Mesendoderm (in vitro differentiated cells): Measurements from ENCODE around the gene TLR7. TPM values are rescaled to one million over a fixed set of nuclear protein-coding genes. Genes with fewer than 3 reads are reported as not detected.

ENCODE experiments used
- DNase-seq: peaks from one replicate; pipeline ENCODE4 v3.0.0; 2013
- H2AK5ac ChIP-seq: 2 replicates; pipeline ENCODE4 v1.6.1; 2013; ENCODE audit warnings: low read length, inconsistent platforms
- H2BK120ac ChIP-seq: 2 replicates; pipeline ENCODE4 v1.6.1; 2013; ENCODE audit warnings: low read depth, mild to moderate bottlenecking, low read length, moderate library complexity, mixed read lengths
- H2BK15ac ChIP-seq: replicated peaks from 2 replicates; pipeline ENCODE4 v1.6.1; 2013; ENCODE audit warnings: low read depth, mild to moderate bottlenecking, moderate library complexity
- H2BK5ac ChIP-seq: 2 replicates; pipeline ENCODE4 v1.6.1; 2013; ENCODE audit warnings: low read length, inconsistent platforms
- H3K18ac ChIP-seq: 2 replicates; pipeline ENCODE4 v1.6.1; 2013; ENCODE audit warnings: mild to moderate bottlenecking, low read length, mixed read lengths
- H3K23ac ChIP-seq: one replicate; pipeline ENCODE4 v1.6.1; 2013; ENCODE audit warnings: low read length
- H3K27ac ChIP-seq: 2 replicates; pipeline ENCODE4 v1.5.1; 2013; ENCODE audit warnings: low read depth, mild to moderate bottlenecking, inconsistent platforms, low read length, moderate library complexity
- H3K27me3 ChIP-seq: 2 replicates; pipeline ENCODE4 v1.6.1; 2013; ENCODE audit warnings: low read length, control low read depth, mild to moderate bottlenecking, inconsistent platforms; ENCODE audit not compliant: insufficient read depth, poor library complexity
- H3K36me3 ChIP-seq: 2 replicates; pipeline ENCODE4 v1.6.1; 2013; ENCODE audit warnings: low read length, inconsistent platforms; ENCODE audit not compliant: control insufficient read depth, insufficient read depth
- H3K4ac ChIP-seq: one replicate; pipeline ENCODE4 v1.6.1; 2013; ENCODE audit warnings: low read depth, mild to moderate bottlenecking, low read length, moderate library complexity
- H3K4me1 ChIP-seq: 2 replicates; pipeline ENCODE4 v1.6.1; 2013; ENCODE audit warnings: low read depth, low read length, inconsistent platforms; ENCODE audit not compliant: control insufficient read depth
- H3K4me2 ChIP-seq: 2 replicates; pipeline ENCODE4 v1.6.1; 2013; ENCODE audit warnings: low read length
- H3K4me3 ChIP-seq: 2 replicates; pipeline ENCODE4 v1.5.1; 2013; ENCODE audit warnings: mild to moderate bottlenecking, low read length
- H3K56ac ChIP-seq: one replicate; pipeline ENCODE4 v1.6.1; 2013; ENCODE audit warnings: low read length
- H3K79me1 ChIP-seq: 2 replicates; pipeline ENCODE4 v1.6.1; 2013; ENCODE audit warnings: low read length, inconsistent platforms
- H3K79me2 ChIP-seq: 2 replicates; pipeline ENCODE4 v1.6.1; 2013; ENCODE audit warnings: mild to moderate bottlenecking, low read length; ENCODE audit not compliant: control insufficient read depth, insufficient read depth
- H3K9ac ChIP-seq: 2 replicates; pipeline ENCODE4 v1.6.1; 2013; ENCODE audit warnings: low read length, inconsistent platforms
- H4K5ac ChIP-seq: one replicate; pipeline ENCODE4 v1.6.1; 2013; ENCODE audit warnings: low read length
- H4K8ac ChIP-seq: one replicate; pipeline ENCODE4 v1.6.1; 2013; ENCODE audit warnings: low read depth, mild to moderate bottlenecking, control low read depth, low read length, moderate library complexity
- WGBS: extraction: QIAGEN DNeasy Blood & Tissue Kit; methylation state at CpG from one replicate; pipeline ENCODE4 v1.1.7; 2013; ENCODE audit warnings: low lambda C conversion rate, missing lambda C conversion rate; ENCODE audit not compliant: insufficient coverage; ENCODE audit errors: extremely low coverage; 5-methylcytosine and 5-hydroxymethylcytosine counted together
- polyA plus RNA-seq, 2 experiments: library from polyadenylated mRNA; stranded (reverse); fragments of 200-250 nt; gene quantifications; one replicate each; pipeline ENCODE4 v1.2.3, GENCODE V29; 2013

TLR7 gene
- 0.03 TPM for polyA plus RNA-seq (2013, experiment 1 of 2)
- polyA plus RNA-seq (2013, experiment 2 of 2), result 0.01 TPM

DNA sequence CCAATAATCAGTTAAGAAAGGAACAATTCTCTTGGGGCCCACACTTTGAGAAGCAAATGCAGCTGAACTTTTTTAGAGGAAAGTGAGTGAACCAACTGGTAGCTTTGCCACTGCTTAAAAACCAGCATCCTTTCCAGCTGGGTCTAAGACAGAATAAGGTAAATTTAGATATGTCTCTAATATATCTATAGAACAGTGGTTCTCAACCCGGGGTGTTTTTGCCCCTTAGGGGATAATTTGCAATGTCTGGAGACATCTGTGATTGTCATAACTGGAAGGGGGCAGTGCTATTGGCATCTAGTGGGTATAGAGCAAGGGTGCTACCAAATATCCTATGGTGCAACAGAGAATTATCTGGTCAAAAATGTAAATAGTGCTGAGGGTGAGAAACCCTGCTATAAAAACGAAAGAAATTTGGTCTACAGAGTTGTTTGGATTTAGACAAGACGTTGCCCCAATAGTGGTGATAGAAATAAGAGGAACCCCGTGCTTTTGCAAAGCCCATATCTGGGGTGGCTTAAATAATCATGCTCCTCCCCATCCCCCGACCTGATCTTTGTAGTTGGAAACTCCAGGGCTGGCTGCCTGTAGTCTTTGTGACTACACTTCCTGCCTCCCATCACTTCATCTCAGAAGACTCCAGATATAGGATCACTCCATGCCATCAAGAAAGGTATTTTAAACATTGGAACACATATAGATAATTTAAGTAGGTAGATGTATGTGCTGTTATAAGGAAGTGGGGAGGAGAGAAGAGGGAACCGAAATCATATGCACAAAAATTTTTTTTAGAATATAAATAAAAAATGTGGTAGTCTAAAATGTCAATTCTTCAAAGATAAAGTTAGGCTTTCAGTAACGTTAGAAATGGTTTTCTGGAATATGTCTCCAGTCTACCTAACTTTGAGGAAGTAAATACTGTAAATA lies at the start of gene TLR7:
TLR7 (plus strand) TSS at position 622 of the 927 bp plus-strand sequence. CDS start 507 bp downstream, outside the sequence.
- no peak within 1 kb of the TSS for H3K23ac ChIP-seq
- H3K4me2 ChIP-seq, result no peak within 1 kb of the TSS
- no peak within 1 kb of the TSS for H4K5ac ChIP-seq
- H3K79me2 ChIP-seq, result no peaks in the 10 kb centered on the region
- H2BK5ac ChIP-seq, result no peak within 1 kb of the TSS
- no peak within 1 kb of the TSS for H2BK15ac ChIP-seq
- no peak within 1 kb of the TSS for H3K4ac ChIP-seq
- H3K56ac ChIP-seq, result no peak within 1 kb of the TSS
- no peak within 1 kb of the TSS for H3K27ac ChIP-seq
- H2AK5ac ChIP-seq, result no peak within 1 kb of the TSS
- H4K8ac ChIP-seq, result no peak within 1 kb of the TSS
- no peak within 1 kb of the TSS for H3K4me3 ChIP-seq
- no peaks in the 10 kb centered on the region for H3K36me3 ChIP-seq
- H3K79me1 ChIP-seq, result no peaks in the 10 kb centered on the region
- H2BK120ac ChIP-seq, result no peak within 1 kb of the TSS
- no peak within 1 kb of the TSS for H3K9ac ChIP-seq
- no peaks in the 10 kb centered on the region for H3K27me3 ChIP-seq
- no CpG with 5 or more reads among the region's 7 CpGs for WGBS
- no peak within 1 kb of the TSS for H3K18ac ChIP-seq
- no peaks in the 10 kb centered on the region for H3K4me1 ChIP-seq
- no peak for DNase-seq

DNA sequence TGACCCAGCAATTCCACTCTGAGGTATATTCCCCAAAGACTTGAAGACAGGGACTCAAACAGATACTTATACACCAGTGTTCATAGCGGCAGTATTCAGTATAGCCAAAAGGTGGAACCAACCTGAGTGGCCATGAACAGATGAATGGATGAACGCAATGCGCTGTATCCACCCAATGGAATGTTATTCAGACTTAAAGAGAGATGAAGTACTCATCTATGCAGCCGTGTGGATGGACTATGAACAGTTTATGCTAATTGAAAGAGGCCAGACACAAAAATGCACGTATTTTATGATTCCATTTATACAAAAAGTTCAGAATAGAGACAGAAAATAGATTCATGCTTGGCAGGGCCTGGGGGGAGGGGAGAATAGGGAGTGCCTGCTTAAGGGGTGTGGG lies 49.3 kb upstream of the TLR7 start:
- H3K4ac ChIP-seq, result no peak overlapping the region
- WGBS, result no CpG with 5 or more reads among the region's 5 CpGs
- no peak overlapping the region for H2BK15ac ChIP-seq
- no peak for DNase-seq
- no peaks in the 10 kb centered on the region for H3K79me1 ChIP-seq
- no peak overlapping the region for H2BK5ac ChIP-seq
- H2BK120ac ChIP-seq, result no peak overlapping the region
- H3K9ac ChIP-seq, result no peak overlapping the region
- H3K56ac ChIP-seq, result no peak overlapping the region
- H3K36me3 ChIP-seq, result no peaks in the 10 kb centered on the region
- no peak overlapping the region for H3K4me2 ChIP-seq
- no peak overlapping the region for H4K5ac ChIP-seq
- H4K8ac ChIP-seq, result no peak overlapping the region
- no peaks in the 10 kb centered on the region for H3K27me3 ChIP-seq
- no peak overlapping the region for H3K4me3 ChIP-seq
- H3K23ac ChIP-seq, result no peak overlapping the region
- H3K27ac ChIP-seq, result no peak overlapping the region
- H3K4me1 ChIP-seq, result no peaks in the 10 kb centered on the region
- no peak overlapping the region for H3K18ac ChIP-seq
- no peak overlapping the region for H2AK5ac ChIP-seq
- no peaks in the 10 kb centered on the region for H3K79me2 ChIP-seq

DNA sequence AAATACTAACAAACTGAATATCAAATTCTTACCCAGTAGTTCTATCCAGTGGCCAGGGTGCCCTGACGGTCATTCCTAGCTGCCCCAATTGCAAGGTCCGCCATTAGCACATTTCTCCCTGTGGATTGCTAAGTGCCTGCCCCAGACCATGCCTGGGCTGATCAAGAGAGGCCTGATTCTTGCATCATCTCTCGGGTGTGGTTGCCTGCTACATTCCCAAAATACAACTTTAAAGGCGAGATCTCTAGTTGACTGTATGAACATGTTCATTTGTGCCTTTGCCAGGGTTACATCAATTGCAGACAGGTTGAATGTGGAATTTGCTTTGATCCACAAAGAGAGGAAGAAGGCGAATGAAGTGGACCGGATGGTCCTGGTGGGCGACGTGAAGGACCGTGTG lies 47.6 kb upstream of the TLR7 start:
- no peak overlapping the region for H4K8ac ChIP-seq
- H3K23ac ChIP-seq, result no peak overlapping the region
- H3K18ac ChIP-seq, result no peak overlapping the region
- no peak overlapping the region for H3K4me2 ChIP-seq
- no peak overlapping the region for H2BK120ac ChIP-seq
- WGBS, result no CpG with 5 or more reads among the region's 9 CpGs
- H3K79me1 ChIP-seq, result no peaks in the 10 kb centered on the region
- no peak overlapping the region for H2BK15ac ChIP-seq
- H2BK5ac ChIP-seq, result no peak overlapping the region
- DNase-seq, result peak; percentile 11
- H3K79me2 ChIP-seq, result no peaks in the 10 kb centered on the region
- H4K5ac ChIP-seq, result no peak overlapping the region
- no peaks in the 10 kb centered on the region for H3K4me1 ChIP-seq
- no peak overlapping the region for H3K4me3 ChIP-seq
- H3K9ac ChIP-seq, result no peak overlapping the region
- no peak overlapping the region for H3K56ac ChIP-seq
- H3K4ac ChIP-seq, result no peak overlapping the region
- H3K27me3 ChIP-seq, result no peaks in the 10 kb centered on the region
- H3K36me3 ChIP-seq, result no peaks in the 10 kb centered on the region
- H3K27ac ChIP-seq, result no peak overlapping the region
- H2AK5ac ChIP-seq, result no peak overlapping the region

DNA sequence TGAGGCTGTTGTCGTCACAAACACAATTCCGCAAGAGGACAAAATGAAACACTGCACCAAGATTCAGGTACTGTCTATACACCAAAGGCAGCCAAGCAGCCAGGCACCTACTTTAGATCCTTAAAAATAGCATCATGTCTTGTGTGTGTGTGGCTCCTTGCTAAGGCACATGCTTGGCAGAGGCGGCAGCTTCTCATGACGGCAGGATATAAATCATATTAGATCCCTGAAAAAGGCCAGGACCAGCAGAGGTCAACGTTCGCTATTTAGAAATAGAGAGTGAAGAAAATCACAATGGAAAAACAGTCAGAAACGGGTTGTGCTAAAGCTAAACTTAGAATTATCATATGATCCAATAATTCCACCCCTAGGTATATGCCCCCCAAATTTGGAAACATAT lies 46.1 kb upstream of the TLR7 start:
- Histone ChIP-seq H3K23ac (no peak overlapping the region), H3K27ac (no peak overlapping the region), H3K79me1 (no peaks in the 10 kb centered on the region), H3K18ac (no peak overlapping the region), H2AK5ac (no peak overlapping the region), H3K4me2 (no peak overlapping the region), H3K36me3 (no peaks in the 10 kb centered on the region), H3K4me1 (no peaks in the 10 kb centered on the region), H3K79me2 (no peaks in the 10 kb centered on the region), H3K4ac (no peak overlapping the region), H2BK15ac (no peak overlapping the region), H3K9ac (no peak overlapping the region), H3K56ac (no peak overlapping the region), H4K5ac (no peak overlapping the region), H3K27me3 (no peaks in the 10 kb centered on the region), H4K8ac (no peak overlapping the region), H2BK120ac (no peak overlapping the region), H2BK5ac (no peak overlapping the region), H3K4me3 (no peak overlapping the region)
- no peak for DNase-seq
- no CpG with 5 or more reads among the region's 7 CpGs for whole genome bisulfite sequencing

DNA sequence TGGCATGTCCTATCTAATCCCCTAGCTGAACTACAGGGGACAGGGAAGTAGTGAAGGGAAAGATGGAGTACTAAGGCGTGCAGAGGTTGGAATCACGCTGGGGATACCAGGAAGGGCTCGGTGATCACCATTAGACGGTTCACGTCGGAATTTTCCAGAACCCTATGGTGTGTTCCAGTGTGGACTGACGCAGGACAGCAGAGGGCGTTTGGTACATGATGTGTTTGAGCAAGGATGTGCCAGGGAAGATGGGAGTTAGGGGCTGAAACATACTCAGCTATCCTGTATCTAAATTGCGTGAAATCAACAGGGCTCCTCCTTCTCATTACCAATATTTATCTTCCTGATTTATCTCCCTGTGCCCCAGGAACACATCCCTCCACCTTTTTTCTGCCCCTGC lies 41.9 kb upstream of the TLR7 start:
- peak; percentile 42 for DNase-seq
- H3K4me3 ChIP-seq, result no peak overlapping the region
- H2BK15ac ChIP-seq, result no peak overlapping the region
- H3K79me2 ChIP-seq, result no peaks in the 10 kb centered on the region
- no peaks in the 10 kb centered on the region for H3K79me1 ChIP-seq
- H4K5ac ChIP-seq, result no peak overlapping the region
- no peak overlapping the region for H2BK5ac ChIP-seq
- H3K27ac ChIP-seq, result no peak overlapping the region
- H3K9ac ChIP-seq, result no peak overlapping the region
- no peak overlapping the region for H3K23ac ChIP-seq
- no peak overlapping the region for H3K56ac ChIP-seq
- H3K4ac ChIP-seq, result no peak overlapping the region
- H3K4me1 ChIP-seq, result no peaks in the 10 kb centered on the region
- no peak overlapping the region for H4K8ac ChIP-seq
- H2AK5ac ChIP-seq, result no peak overlapping the region
- no peak overlapping the region for H3K18ac ChIP-seq
- H3K27me3 ChIP-seq, result no peaks in the 10 kb centered on the region
- H3K36me3 ChIP-seq, result no peaks in the 10 kb centered on the region
- no peak overlapping the region for H3K4me2 ChIP-seq
- H2BK120ac ChIP-seq, result no peak overlapping the region
- no CpG with 5 or more reads among the region's 9 CpGs for WGBS
